ENCODE measurements around the gene ARF5.

- TF ChIP-seq CTCF (IDR thresholded peaks at IDR 0.05 in 8 of 11, conservative IDR thresholded peaks at IDR 0.05 in 3 of 11) (no peak), POLR2A (IDR thresholded peaks at IDR 0.05) (no peak)
These were observed 29.8 kb downstream of the ARF5 start, which contains the start of gene PAX4 for GRCh38 chr7:127618042-127618441.
